Peyer's patch (tissue), 4 donors: Measurements from ENCODE around the gene FNIP2. TPM values are rescaled to one million over a fixed set of nuclear protein-coding genes. Genes with fewer than 3 reads are reported as not detected.

Source experiments
- DNase-seq, 3 donors: peaks; one replicate each; pipeline ENCODE4 v3.0.0-alpha.2; 2017 to 2019
- H3K27ac ChIP-seq, 4 donors: fragments of 200-600 bp; sonication (generic); one replicate each; pipeline ENCODE4 v1.5.1; 2016 to 2019
- H3K27me3 ChIP-seq, 2 donors: fragments of 200-600 bp; sonication (generic); one replicate each; pipeline ENCODE4 v1.5.1; 2019
- H3K36me3 ChIP-seq, 3 donors: fragments of 200-600 bp; sonication (generic); one replicate each; pipeline ENCODE4 v1.5.1; 2016 to 2019
- H3K4me1 ChIP-seq, 4 donors: fragments of 200-600 bp; sonication (generic); one replicate each; pipeline ENCODE4 v1.5.1; 2016 to 2019
- H3K4me3 ChIP-seq, 4 donors: fragments of 200-600 bp; sonication (generic); 1 replicate in 3 of 4; 2 replicates in 1 of 4; pipeline ENCODE4 v1.5.1; 2016 to 2019; ENCODE audit warnings: mild to moderate bottlenecking in 1 of 4
- H3K9me3 ChIP-seq, 4 donors: fragments of 200-600 bp; sonication (generic); one replicate each; pipeline ENCODE4 v1.5.1; 2016 to 2019; ENCODE audit warnings: mild to moderate bottlenecking in 1 of 4
- CTCF ChIP-seq, 6 experiments: fragments of 450-650 bp in 4 of 6; fragments of 200-600 bp in 2 of 6; sonication (generic) in 1 of 6; IDR thresholded peaks; one replicate each; pipeline ENCODE4 v1.5.1; 2017 to 2019; ENCODE audit warnings: antibody characterized with exemption in 6 of 6, mild to moderate bottlenecking in 3 of 6, moderate library complexity in 1 of 6
- POLR2A ChIP-seq, 2 donors: fragments of 450-650 bp; IDR thresholded peaks; one replicate each; pipeline ENCODE4 v1.5.1; 2017; ENCODE audit warnings: antibody characterized with exemption in 2 of 2, mild to moderate bottlenecking in 2 of 2, moderate library complexity in 2 of 2
- total RNA-seq, 4 donors: library from RNA; depleted of rRNA; stranded (reverse); fragments of >200 nt; gene quantifications; one replicate each; pipeline ENCODE4 v1.1.0, GENCODE V29; 2016

The FNIP2 gene
- total RNA-seq, 4 donors from 2014 or later: 31.9 to 40.8 (median 38.6) TPM

GRCh38 chr4:158837527-158838141, 68.8 kb downstream of the FNIP2 start:
- no peak overlapping the region for H3K27ac ChIP-seq
- no peak for DNase-seq
- H3K4me3 ChIP-seq: no peak overlapping the region
- peaks cover 0 to 23% (median 0%) of the 10 kb centered on the region in 3 donors for H3K36me3 ChIP-seq
- no peaks in the 10 kb centered on the region for H3K4me1 ChIP-seq
- no peaks in the 10 kb centered on the region for H3K27me3 ChIP-seq
- TF ChIP-seq CTCF (IDR thresholded peaks at IDR 0.05) (no peak), POLR2A (IDR thresholded peaks at IDR 0.05) (no peak)
- H3K9me3 ChIP-seq: no peaks in the 10 kb centered on the region

- Histone ChIP-seq H3K4me1 (no peaks in the 10 kb centered on the region), H3K9me3 (no peaks in the 10 kb centered on the region), H3K36me3 (peaks cover 0 to 19% (median 0%) of the 10 kb centered on the region in 3 donors), H3K27me3 (no peaks in the 10 kb centered on the region), H3K27ac (no peak overlapping the region), H3K4me3 (no peak overlapping the region)
- TF ChIP-seq CTCF (IDR thresholded peaks at IDR 0.05) (no peak), POLR2A (IDR thresholded peaks at IDR 0.05) (no peak)
- no peak for DNase-seq
These were observed 71.3 kb downstream of the FNIP2 start for GRCh38 chr4:158840131-158840530.

GRCh38 chr4:158841540-158841939, 72.7 kb downstream of the FNIP2 start:
- Histone ChIP-seq H3K36me3 (peaks cover 0 to 12% (median 0%) of the 10 kb centered on the region in 3 donors), H3K27me3 (no peaks in the 10 kb centered on the region), H3K4me3 (no peak overlapping the region), H3K27ac (no peak overlapping the region), H3K4me1 (no peaks in the 10 kb centered on the region), H3K9me3 (no peaks in the 10 kb centered on the region)
- TF ChIP-seq POLR2A (IDR thresholded peaks at IDR 0.05) (no peak), CTCF (IDR thresholded peaks at IDR 0.05) (no peak)
- DNase-seq: no peak

- Histone ChIP-seq H3K9me3 (no peaks in the 10 kb centered on the region), H3K36me3 (peaks cover 0 to 6% (median 0%) of the 10 kb centered on the region in 3 donors), H3K27ac (no peak overlapping the region)
These were observed 76.7 kb downstream of the FNIP2 start for GRCh38 chr4:158845311-158846041.

GRCh38 chr4:158847535-158847934, 78.7 kb downstream of the FNIP2 start:
- Histone ChIP-seq H3K36me3 (peaks cover 0 to 6% (median 0%) of the 10 kb centered on the region in 3 donors), H3K4me1 (no peaks in the 10 kb centered on the region), H3K27ac (no peak overlapping the region), H3K27me3 (no peaks in the 10 kb centered on the region), H3K4me3 (no peak overlapping the region), H3K9me3 (no peaks in the 10 kb centered on the region)
- TF ChIP-seq CTCF (IDR thresholded peaks at IDR 0.05): no peak
- TF ChIP-seq POLR2A (IDR thresholded peaks at IDR 0.05): no peak
- no peak for DNase-seq

More at GRCh38 chr4:158845311-158846041, 76.7 kb downstream of the FNIP2 start:
- H3K4me1 ChIP-seq: no peaks in the 10 kb centered on the region
- TF ChIP-seq CTCF (IDR thresholded peaks at IDR 0.05) (no peak), POLR2A (IDR thresholded peaks at IDR 0.05) (no peak)
- no peak for DNase-seq
- H3K4me3 ChIP-seq: no peak overlapping the region
- H3K27me3 ChIP-seq: no peaks in the 10 kb centered on the region
